H9 (cell line): ENCODE results near the gene CDH23. TPM values are rescaled to one million over a fixed set of nuclear protein-coding genes. Genes with fewer than 3 reads are reported as not detected.

Source experiments
- DNase-seq: peaks from one replicate; pipeline ENCODE4 v3.0.0-alpha.2; 2017
- H2AFZ ChIP-seq: one replicate; pipeline ENCODE4 v1.6.1; 2013; ENCODE audit warnings: mild to moderate bottlenecking, low read length, control low read depth, moderate library complexity
- H2AK5ac ChIP-seq: 2 replicates; pipeline ENCODE4 v1.6.1; 2013; ENCODE audit warnings: low read length, control low read depth, mixed read lengths; ENCODE audit not compliant: insufficient read length
- H2BK120ac ChIP-seq: one replicate; pipeline ENCODE4 v1.6.1; 2013; ENCODE audit warnings: low read depth, mild to moderate bottlenecking, low read length, control low read depth, inconsistent platforms; ENCODE audit not compliant: poor library complexity, severe bottlenecking
- H2BK12ac ChIP-seq: 2 replicates; pipeline ENCODE4 v1.6.1; 2013; ENCODE audit warnings: low read length, control low read depth, mixed read lengths, low read depth; ENCODE audit not compliant: insufficient read length
- H2BK15ac ChIP-seq: 2 replicates; pipeline ENCODE4 v1.6.1; 2013; ENCODE audit warnings: low read depth, low read length, control low read depth
- H2BK20ac ChIP-seq: one replicate; pipeline ENCODE4 v1.6.1; 2013; ENCODE audit warnings: low read depth, mild to moderate bottlenecking, low read length, control low read depth, inconsistent platforms; ENCODE audit not compliant: poor library complexity, severe bottlenecking
- H2BK5ac ChIP-seq: 2 replicates; pipeline ENCODE4 v1.6.1; 2013; ENCODE audit warnings: low read length, control low read depth, mixed read lengths; ENCODE audit not compliant: insufficient read length
- H3K14ac ChIP-seq: 2 replicates; pipeline ENCODE4 v1.6.1; 2013; ENCODE audit warnings: low read length, control low read depth; ENCODE audit not compliant: insufficient read depth
- H3K18ac ChIP-seq: 2 replicates; pipeline ENCODE4 v1.6.1; 2013; ENCODE audit warnings: low read depth, mild to moderate bottlenecking, mixed read lengths, low read length, control low read depth; ENCODE audit not compliant: insufficient read length
- H3K23ac ChIP-seq: 2 replicates; pipeline ENCODE4 v1.6.1; 2013; ENCODE audit warnings: low read length, control low read depth, mixed read lengths, low read depth; ENCODE audit not compliant: insufficient read length
- H3K23me2 ChIP-seq: 2 replicates; pipeline ENCODE4 v1.6.1; 2013; ENCODE audit warnings: low read depth, mild to moderate bottlenecking, mixed read lengths, low read length, control low read depth; ENCODE audit not compliant: insufficient read length, poor library complexity, severe bottlenecking
- H3K27ac ChIP-seq: 2 replicates; pipeline ENCODE4 v1.5.1; 2013; ENCODE audit warnings: low read length, control low read depth, mixed read lengths, low read depth; ENCODE audit not compliant: insufficient read length
- H3K27me3 ChIP-seq: 2 replicates; pipeline ENCODE4 v1.6.1; 2013; ENCODE audit warnings: low read length, control low read depth, inconsistent platforms; ENCODE audit not compliant: insufficient read depth
- H3K4ac ChIP-seq: 2 replicates; pipeline ENCODE4 v1.6.1; 2013; ENCODE audit warnings: low read depth, mild to moderate bottlenecking, control low read depth, inconsistent platforms, low read length, moderate library complexity
- H3K4me1 ChIP-seq: 2 replicates; pipeline ENCODE4 v1.6.1; 2013; ENCODE audit warnings: low read length, control low read depth, inconsistent platforms; ENCODE audit not compliant: insufficient read depth
- H3K4me2 ChIP-seq: 2 replicates; pipeline ENCODE4 v1.6.1; 2013; ENCODE audit warnings: low read length, control low read depth, mixed read lengths; ENCODE audit not compliant: insufficient read length, insufficient read depth
- H3K56ac ChIP-seq: 2 replicates; pipeline ENCODE4 v1.6.1; 2013; ENCODE audit warnings: low read depth, mild to moderate bottlenecking, mixed read lengths, low read length, control low read depth; ENCODE audit not compliant: insufficient read length
- H3K79me1 ChIP-seq: 2 replicates; pipeline ENCODE4 v1.6.1; 2013; ENCODE audit warnings: low read depth, mild to moderate bottlenecking, moderate library complexity, low read length, control low read depth, inconsistent platforms; ENCODE audit not compliant: insufficient read depth, poor library complexity, severe bottlenecking
- H3K79me2 ChIP-seq: 2 replicates; pipeline ENCODE4 v1.6.1; 2013; ENCODE audit warnings: low read length, control low read depth, inconsistent platforms; ENCODE audit not compliant: insufficient read depth
- H3K9ac ChIP-seq: 2 replicates; pipeline ENCODE4 v1.6.1; 2013; ENCODE audit warnings: low read length, control low read depth, mixed read lengths; ENCODE audit not compliant: insufficient read length; ENCODE audit errors: extremely low read depth
- H3K9me3 ChIP-seq: one replicate; pipeline ENCODE4 v1.6.1; 2013; ENCODE audit warnings: low read depth, low read length, inconsistent platforms; ENCODE audit not compliant: control insufficient read depth
- H3T11ph ChIP-seq: one replicate; pipeline ENCODE4 v1.6.1; 2013; ENCODE audit warnings: mild to moderate bottlenecking, low read length, control low read depth, inconsistent platforms
- H4K20me1 ChIP-seq: one replicate; pipeline ENCODE4 v1.6.1; 2013; ENCODE audit not compliant: control insufficient read depth, insufficient read length, insufficient read depth
- H4K5ac ChIP-seq: 2 replicates; pipeline ENCODE4 v1.6.1; 2013; ENCODE audit warnings: low read depth, mild to moderate bottlenecking, mixed read lengths, low read length, control low read depth; ENCODE audit not compliant: insufficient read length
- H4K8ac ChIP-seq: replicated peaks from 2 replicates; pipeline ENCODE4 v1.6.1; 2013; ENCODE audit warnings: low read length, control low read depth, mixed read lengths, low read depth; ENCODE audit not compliant: insufficient read length
- H4K91ac ChIP-seq: 2 replicates; pipeline ENCODE4 v1.6.1; 2013; ENCODE audit warnings: low read depth, mild to moderate bottlenecking, moderate library complexity, mixed read lengths, low read length, control low read depth; ENCODE audit not compliant: insufficient read length
- H3K27ac Mint-ChIP-seq, 3 experiments: 2 replicates in 2 of 3; 3 replicates in 1 of 3; pipeline ENCODE4 v1.8.0; 2020 to 2021; ENCODE audit warnings: mixed read lengths in 3 of 3, mild to moderate bottlenecking in 1 of 3, moderate library complexity in 1 of 3
- H3K27me3 Mint-ChIP-seq: 2 replicates; pipeline ENCODE4 v1.8.0; 2021; ENCODE audit warnings: low read depth, mild to moderate bottlenecking, moderate library complexity, mixed read lengths
- H3K36me3 Mint-ChIP-seq, 3 experiments: 2 replicates in 2 of 3; 3 replicates in 1 of 3; pipeline ENCODE4 v1.8.0; 2020 to 2021; ENCODE audit warnings: low read depth in 3 of 3, mixed read lengths in 3 of 3; ENCODE audit not compliant: insufficient read depth in 1 of 3
- H3K4me1 Mint-ChIP-seq, 2 experiments: 2 replicates each; pipeline ENCODE4 v1.8.0; 2020; ENCODE audit warnings: mixed read lengths in 2 of 2
- H3K4me3 Mint-ChIP-seq, 2 experiments: 2 replicates in 1 of 2; 3 replicates in 1 of 2; pipeline ENCODE4 v1.8.0; 2020 to 2021; ENCODE audit warnings: mild to moderate bottlenecking in 2 of 2, mixed read lengths in 2 of 2, moderate library complexity in 1 of 2
- H3K9me3 Mint-ChIP-seq, 2 experiments: 2 replicates in 1 of 2; 3 replicates in 1 of 2; pipeline ENCODE4 v1.8.0; 2020; ENCODE audit warnings: mild to moderate bottlenecking in 2 of 2, mixed read lengths in 2 of 2, moderate library complexity in 1 of 2
- WGBS: extraction: QIAGEN DNeasy Blood & Tissue Kit; methylation state at CpG from one replicate; pipeline ENCODE4 v1.1.7; 2013; ENCODE audit warnings: missing lambda C conversion rate, low lambda C conversion rate, mixed read lengths; ENCODE audit not compliant: insufficient read length; ENCODE audit errors: extremely low coverage; 5-methylcytosine and 5-hydroxymethylcytosine counted together
- total RNA-seq: library from RNA; stranded (reverse); gene quantifications from 2 replicates; pipeline ENCODE4 v1.2.1, GENCODE V29; 2021
- TF ChIP-seq, protein P1 (sequence below): fragments of 200-600 bp; sonication (generic); conservative IDR thresholded peaks from 3 replicates; pipeline ENCODE4 v1.8.0; 2021; ENCODE audit warnings: antibody characterized with exemption, mild to moderate bottlenecking

The CDH23 gene
- total RNA-seq, 1 experiment from 2014 or later: 2.1 TPM

DNA sequence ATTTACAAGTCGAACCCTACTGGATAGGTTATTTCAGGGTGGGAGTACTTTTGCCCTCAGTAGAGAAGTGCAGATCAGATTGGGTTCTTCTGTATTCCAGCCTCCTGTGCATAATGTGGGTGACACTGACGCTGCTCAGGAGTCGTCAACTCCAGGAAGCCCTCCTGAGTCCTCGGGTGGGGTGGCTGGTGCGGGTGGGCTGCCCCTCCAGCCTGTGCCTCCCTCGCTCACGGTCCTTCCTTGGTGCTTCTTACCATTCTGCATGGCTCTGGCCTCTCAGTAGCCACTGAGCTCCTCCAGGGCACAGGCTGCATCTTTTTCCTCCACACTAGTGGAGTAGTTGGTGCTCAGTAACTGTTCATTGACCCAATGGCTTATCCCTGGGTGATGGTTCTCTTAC, 4.3 kb downstream of the CDH23 start:
- H3K4ac ChIP-seq: no peak overlapping the region
- Mint-ChIP-seq H3K9me3 (no peaks in the 10 kb centered on the region; a peak in 1 of 5 replicates), H3K4me1 (peaks cover 12 to 18% of the 10 kb centered on the region in 2 experiments), H3K27ac (no peak overlapping the region), H3K4me3 (no peak overlapping the region), H3K36me3 (peaks cover 0 to 1% (median 0%) of the 10 kb centered on the region in 3 experiments; a peak in 1 of 7 replicates), H3K27me3 (peaks cover 67% of the 10 kb centered on the region)
- no peak overlapping the region for H4K91ac ChIP-seq
- no peak overlapping the region for H2BK5ac ChIP-seq
- H2BK15ac ChIP-seq: no peak overlapping the region; the same call in 1 of the 2 replicates
- no peak overlapping the region for H3K9ac ChIP-seq
- no peak overlapping the region for H3K4me2 ChIP-seq
- H2AK5ac ChIP-seq: no peak overlapping the region
- H3K79me1 ChIP-seq: no peaks in the 10 kb centered on the region
- H4K8ac ChIP-seq: no peak overlapping the region
- no peak overlapping the region for H2BK20ac ChIP-seq
- TF ChIP-seq, protein P1, sequence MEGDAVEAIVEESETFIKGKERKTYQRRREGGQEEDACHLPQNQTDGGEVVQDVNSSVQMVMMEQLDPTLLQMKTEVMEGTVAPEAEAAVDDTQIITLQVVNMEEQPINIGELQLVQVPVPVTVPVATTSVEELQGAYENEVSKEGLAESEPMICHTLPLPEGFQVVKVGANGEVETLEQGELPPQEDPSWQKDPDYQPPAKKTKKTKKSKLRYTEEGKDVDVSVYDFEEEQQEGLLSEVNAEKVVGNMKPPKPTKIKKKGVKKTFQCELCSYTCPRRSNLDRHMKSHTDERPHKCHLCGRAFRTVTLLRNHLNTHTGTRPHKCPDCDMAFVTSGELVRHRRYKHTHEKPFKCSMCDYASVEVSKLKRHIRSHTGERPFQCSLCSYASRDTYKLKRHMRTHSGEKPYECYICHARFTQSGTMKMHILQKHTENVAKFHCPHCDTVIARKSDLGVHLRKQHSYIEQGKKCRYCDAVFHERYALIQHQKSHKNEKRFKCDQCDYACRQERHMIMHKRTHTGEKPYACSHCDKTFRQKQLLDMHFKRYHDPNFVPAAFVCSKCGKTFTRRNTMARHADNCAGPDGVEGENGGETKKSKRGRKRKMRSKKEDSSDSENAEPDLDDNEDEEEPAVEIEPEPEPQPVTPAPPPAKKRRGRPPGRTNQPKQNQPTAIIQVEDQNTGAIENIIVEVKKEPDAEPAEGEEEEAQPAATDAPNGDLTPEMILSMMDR: no peak
- no peak overlapping the region for H2AFZ ChIP-seq
- H2BK12ac ChIP-seq: no peak overlapping the region
- H3K27ac ChIP-seq: no peak overlapping the region
- no peaks in the 10 kb centered on the region for H3K79me2 ChIP-seq
- H4K20me1 ChIP-seq: no peaks in the 10 kb centered on the region
- H3K23me2 ChIP-seq: peaks cover 6% of the 10 kb centered on the region
- H3K27me3 ChIP-seq: peaks cover 25% of the 10 kb centered on the region; the same call in 1 of the 2 replicates
- H3K18ac ChIP-seq: no peak overlapping the region
- H3K23ac ChIP-seq: no peak overlapping the region
- H4K5ac ChIP-seq: no peak overlapping the region
- H2BK120ac ChIP-seq: no peak overlapping the region
- no peak overlapping the region for H3K14ac ChIP-seq
- DNase-seq: no peak
- H3T11ph ChIP-seq: no peak overlapping the region
- WGBS: no CpG with 5 or more reads among the region's 7 CpGs
- H3K4me1 ChIP-seq: peaks cover 3% of the 10 kb centered on the region; the same call in 1 of the 2 replicates
- H3K56ac ChIP-seq: no peak overlapping the region
- H3K9me3 ChIP-seq: no peaks in the 10 kb centered on the region
